Lower leg skin (tissue), 3 donors: Measurements from ENCODE around the gene ZNF746.

Experiments
- CTCF ChIP-seq, 3 donors: fragments of 450-650 bp; IDR thresholded peaks; one replicate each; pipeline ENCODE4 v1.5.1; 2016; ENCODE audit warnings: antibody characterized with exemption in 3 of 3, mild to moderate bottlenecking in 3 of 3, moderate library complexity in 2 of 3
- POLR2A ChIP-seq, 2 donors: fragments of 450-650 bp; IDR thresholded peaks; one replicate each; pipeline ENCODE4 v1.6.1; 2016 to 2017; ENCODE audit warnings: antibody characterized with exemption in 2 of 2, mild to moderate bottlenecking in 1 of 2, moderate library complexity in 1 of 2

GRCh38 chr7:149430192-149430591 is 67.4 kb downstream of the ZNF746 start:
- TF ChIP-seq CTCF (IDR thresholded peaks at IDR 0.05): no peak
- TF ChIP-seq POLR2A (IDR thresholded peaks at IDR 0.05): no peak
